Progenitor cell of endocrine pancreas (in vitro differentiated cells): ENCODE results near the gene HS6ST3. TPM values are rescaled to one million over a fixed set of nuclear protein-coding genes. Genes with fewer than 3 reads are reported as not detected.

Experiments
- DNase-seq: peaks from one replicate; pipeline ENCODE4 v3.0.0; 2021; ENCODE audit warnings: low spot score; ENCODE audit not compliant: unreplicated experiment
- H3K27ac Mint-ChIP-seq: 2 replicates; pipeline ENCODE4 v1.8.0; 2021; ENCODE audit warnings: mild to moderate bottlenecking, moderate library complexity, mixed read lengths
- H3K27me3 Mint-ChIP-seq: 2 replicates; pipeline ENCODE4 v1.8.0; 2021; ENCODE audit warnings: mixed read lengths
- H3K36me3 Mint-ChIP-seq: 2 replicates; pipeline ENCODE4 v1.8.0; 2022; ENCODE audit warnings: mixed read lengths; ENCODE audit not compliant: insufficient read depth
- H3K4me1 Mint-ChIP-seq: 2 replicates; pipeline ENCODE4 v1.8.0; 2021; ENCODE audit warnings: low read depth, mixed read lengths
- H3K4me3 Mint-ChIP-seq: 2 replicates; pipeline ENCODE4 v1.8.0; 2021; ENCODE audit warnings: low read depth, mild to moderate bottlenecking, moderate library complexity, mixed read lengths
- H3K9me3 Mint-ChIP-seq: 2 replicates; pipeline ENCODE4 v1.8.0; 2021; ENCODE audit warnings: low read depth, mixed read lengths
- total RNA-seq: library from RNA; stranded (reverse); gene quantifications from 2 replicates; pipeline ENCODE4 v1.2.1, GENCODE V29; 2021
- TF ChIP-seq, protein P1 (sequence below): fragments of 200-600 bp; sonication (generic); IDR thresholded peaks from one replicate; pipeline ENCODE4 v1.5.0; 2021; ENCODE audit warnings: antibody characterized with exemption, mild to moderate bottlenecking; ENCODE audit not compliant: unreplicated experiment

The HS6ST3 gene
- total RNA-seq, 1 donor from 2014 or later = 0.84 TPM

DNA sequence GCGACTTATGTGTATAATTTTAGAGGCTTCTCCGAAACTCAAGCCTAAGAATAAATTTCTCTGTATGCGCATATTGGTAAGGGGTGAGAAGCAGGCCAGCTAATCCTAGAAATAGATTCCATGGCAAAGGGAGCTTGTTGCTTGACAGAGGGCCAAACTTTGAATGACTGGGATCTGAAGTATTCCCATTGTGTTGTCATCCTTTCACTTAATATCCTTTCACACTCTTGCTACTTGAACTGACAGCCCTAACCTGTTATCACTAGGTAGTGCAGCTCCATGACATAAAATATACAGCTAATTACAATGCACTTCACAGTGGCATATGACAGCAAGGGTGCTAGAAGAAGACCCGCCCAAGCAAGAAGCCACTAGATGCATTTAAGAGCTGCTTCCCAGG is 594.6 kb downstream of the HS6ST3 start:
- H3K4me1 Mint-ChIP-seq = peaks cover 6% of the 10 kb centered on the region
- H3K27ac Mint-ChIP-seq = no peak overlapping the region
- TF ChIP-seq, protein P1, sequence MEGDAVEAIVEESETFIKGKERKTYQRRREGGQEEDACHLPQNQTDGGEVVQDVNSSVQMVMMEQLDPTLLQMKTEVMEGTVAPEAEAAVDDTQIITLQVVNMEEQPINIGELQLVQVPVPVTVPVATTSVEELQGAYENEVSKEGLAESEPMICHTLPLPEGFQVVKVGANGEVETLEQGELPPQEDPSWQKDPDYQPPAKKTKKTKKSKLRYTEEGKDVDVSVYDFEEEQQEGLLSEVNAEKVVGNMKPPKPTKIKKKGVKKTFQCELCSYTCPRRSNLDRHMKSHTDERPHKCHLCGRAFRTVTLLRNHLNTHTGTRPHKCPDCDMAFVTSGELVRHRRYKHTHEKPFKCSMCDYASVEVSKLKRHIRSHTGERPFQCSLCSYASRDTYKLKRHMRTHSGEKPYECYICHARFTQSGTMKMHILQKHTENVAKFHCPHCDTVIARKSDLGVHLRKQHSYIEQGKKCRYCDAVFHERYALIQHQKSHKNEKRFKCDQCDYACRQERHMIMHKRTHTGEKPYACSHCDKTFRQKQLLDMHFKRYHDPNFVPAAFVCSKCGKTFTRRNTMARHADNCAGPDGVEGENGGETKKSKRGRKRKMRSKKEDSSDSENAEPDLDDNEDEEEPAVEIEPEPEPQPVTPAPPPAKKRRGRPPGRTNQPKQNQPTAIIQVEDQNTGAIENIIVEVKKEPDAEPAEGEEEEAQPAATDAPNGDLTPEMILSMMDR = no peak
- H3K9me3 Mint-ChIP-seq = no peaks in the 10 kb centered on the region
- no peak for DNase-seq
- no peak overlapping the region for H3K4me3 Mint-ChIP-seq
- H3K36me3 Mint-ChIP-seq = no peaks in the 10 kb centered on the region
- no peaks in the 10 kb centered on the region for H3K27me3 Mint-ChIP-seq

DNA sequence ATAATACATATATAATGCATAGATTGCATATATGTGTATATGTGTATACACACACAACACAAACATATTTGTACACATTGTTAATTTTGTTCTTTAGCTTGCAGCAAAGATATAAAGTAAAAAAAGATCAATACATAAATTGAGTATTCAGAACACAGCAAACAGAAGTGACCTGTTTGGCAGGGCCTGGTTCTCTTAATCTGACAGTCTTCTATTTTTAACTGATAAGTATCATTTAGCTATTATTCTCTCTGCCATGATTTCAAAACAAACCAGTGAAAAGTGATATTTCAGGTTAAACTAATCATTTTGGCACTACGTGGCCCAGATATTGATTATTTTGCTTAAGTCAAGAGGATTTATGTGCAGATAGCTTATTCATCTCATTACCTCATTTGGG is 595.0 kb downstream of the HS6ST3 start:
- Mint-ChIP-seq H3K27me3 (no peaks in the 10 kb centered on the region), H3K9me3 (no peaks in the 10 kb centered on the region), H3K4me3 (no peak overlapping the region), H3K4me1 (peaks cover 6% of the 10 kb centered on the region), H3K27ac (no peak overlapping the region), H3K36me3 (no peaks in the 10 kb centered on the region)
- TF ChIP-seq, protein P1 = no peak
- no peak for DNase-seq

DNA sequence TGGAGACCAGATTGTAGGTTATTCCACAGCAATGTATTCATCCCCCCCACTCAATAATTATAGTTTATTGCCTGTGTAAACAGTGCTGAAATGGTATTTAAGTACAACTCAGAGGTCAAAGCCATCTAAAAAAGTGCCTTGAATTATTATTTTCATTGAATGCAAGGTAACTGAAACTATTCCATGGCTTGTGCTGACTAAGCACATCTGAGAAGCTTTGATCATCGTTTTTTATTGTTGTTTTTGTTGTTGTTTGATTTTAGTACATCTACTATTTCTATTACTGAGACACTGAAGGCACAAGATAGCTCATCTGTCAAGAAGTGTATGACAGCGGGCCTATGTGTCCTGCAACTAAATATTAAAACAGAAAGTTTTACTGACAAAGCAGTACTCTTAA is 596.4 kb downstream of the HS6ST3 start:
- Mint-ChIP-seq H3K4me3 (no peak overlapping the region), H3K4me1 (peaks cover 6% of the 10 kb centered on the region), H3K9me3 (no peaks in the 10 kb centered on the region), H3K27ac (no peak overlapping the region), H3K36me3 (no peaks in the 10 kb centered on the region), H3K27me3 (no peaks in the 10 kb centered on the region)
- TF ChIP-seq, protein P1 = no peak
- no peak for DNase-seq

DNA sequence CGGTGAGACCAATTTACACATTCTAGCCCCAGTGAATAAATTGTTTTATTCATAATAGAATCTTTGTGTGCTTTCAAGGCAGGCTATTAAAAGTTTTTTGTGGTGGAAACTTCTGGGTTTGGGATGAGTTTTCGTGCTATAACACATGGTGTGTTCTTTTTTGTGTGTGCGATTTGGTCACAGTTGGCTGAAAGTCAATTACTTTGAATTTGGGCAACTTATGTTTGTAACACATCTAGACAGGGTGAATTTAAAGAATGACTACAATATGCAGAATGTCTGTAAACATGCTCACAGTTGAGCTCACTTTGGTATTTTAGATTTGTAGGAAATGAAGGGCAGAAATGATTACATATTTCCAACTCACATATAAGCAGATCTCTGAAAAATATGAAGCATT is 597.3 kb downstream of the HS6ST3 start:
- Mint-ChIP-seq H3K4me1 (peaks cover 6% of the 10 kb centered on the region), H3K36me3 (no peaks in the 10 kb centered on the region), H3K27me3 (no peaks in the 10 kb centered on the region), H3K9me3 (no peaks in the 10 kb centered on the region), H3K27ac (no peak overlapping the region), H3K4me3 (no peak overlapping the region)
- DNase-seq = no peak
- TF ChIP-seq, protein P1 = no peak

DNA sequence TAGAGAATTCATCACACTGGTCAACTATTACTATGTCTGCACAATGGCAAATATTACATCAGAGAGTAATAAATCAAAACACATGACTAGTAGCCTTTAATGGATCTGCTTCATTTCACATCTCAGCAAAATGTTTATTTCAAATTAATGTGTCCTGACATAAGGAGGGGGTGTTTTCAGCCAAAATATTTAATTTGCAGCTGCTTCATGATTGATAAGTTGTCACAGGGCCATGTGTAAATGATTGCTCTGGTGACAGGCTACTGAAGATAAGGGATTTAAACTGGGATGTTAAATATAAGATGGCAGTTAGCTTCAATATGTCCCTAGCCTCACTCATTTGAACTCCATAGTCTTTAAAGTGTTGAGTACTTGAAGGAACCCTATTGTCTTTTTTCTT is 601.1 kb downstream of the HS6ST3 start:
- TF ChIP-seq, protein P1 = no peak
- H3K4me1 Mint-ChIP-seq = peaks cover under 1% of the 10 kb centered on the region
- H3K27me3 Mint-ChIP-seq = no peaks in the 10 kb centered on the region
- no peak overlapping the region for H3K27ac Mint-ChIP-seq
- no peaks in the 10 kb centered on the region for H3K36me3 Mint-ChIP-seq
- DNase-seq = no peak
- no peaks in the 10 kb centered on the region for H3K9me3 Mint-ChIP-seq
- H3K4me3 Mint-ChIP-seq = no peak overlapping the region
